NCI-H345 (cell line): Measurements from ENCODE around the gene ATF6B.

Experiments used
- DNase-seq: peaks from one replicate; lab custom pipeline; 2025; lab: John Stamatoyannopoulos, UW

The ATF6B gene

GRCh38 chr6:32127717-32128592 lies at the start of gene ATF6B:
Gene ATF6B, minus strand, starts transcription at chr6:32128246. Its CDS starts 39 bp downstream, at chr6:32128207.
- peak; percentile 99 for DNase-seq

- peak; percentile 83 for DNase-seq
These were observed 49.2 kb upstream of the ATF6B start for GRCh38 chr6:32177183-32177787.

- no peak for DNase-seq
These were observed 48.6 kb upstream of the ATF6B start for GRCh38 chr6:32176476-32177182.

GRCh38 chr6:32175711-32176475 lies 47.8 kb upstream of the ATF6B start, which contains the start of gene AGPAT1:
Gene AGPAT1, minus strand, starts transcription at chr6:32176084. Its CDS starts 4,588 bp downstream, at chr6:32171496.
- DNase-seq: peak; percentile 97

- DNase-seq: no peak
These were observed 47.3 kb upstream of the ATF6B start for GRCh38 chr6:32175322-32175710.

- DNase-seq: no peak
These were observed 46.4 kb upstream of the ATF6B start for GRCh38 chr6:32174416-32174815.

- no peak for DNase-seq
These were observed 45.1 kb upstream of the ATF6B start for GRCh38 chr6:32173051-32173727.

GRCh38 chr6:32171234-32171633 lies 43.2 kb upstream of the ATF6B start:
- DNase-seq: no peak

- DNase-seq: no peak
These were observed 42.2 kb upstream of the ATF6B start for GRCh38 chr6:32170294-32170693.

GRCh38 chr6:32168807-32169591 lies 41.0 kb upstream of the ATF6B start:
- no peak for DNase-seq

GRCh38 chr6:32168350-32168749 lies 40.3 kb upstream of the ATF6B start:
- DNase-seq: no peak

GRCh38 chr6:32167761-32168262 lies 39.8 kb upstream of the ATF6B start:
- no peak for DNase-seq

- DNase-seq: no peak
These were observed 39.2 kb upstream of the ATF6B start for GRCh38 chr6:32167154-32167760.

- no peak for DNase-seq
These were observed 38.5 kb upstream of the ATF6B start for GRCh38 chr6:32166411-32167061.

GRCh38 chr6:32164295-32164694 lies 36.2 kb upstream of the ATF6B start, which contains the start of gene EGFL8:
Gene EGFL8, plus strand, starts transcription at chr6:32164595. Its CDS starts 1,571 bp downstream, at chr6:32166166.
- DNase-seq: no peak

- DNase-seq: no peak
These were observed 35.7 kb upstream of the ATF6B start for GRCh38 chr6:32163559-32164258.

- DNase-seq: no peak
These were observed 30.0 kb upstream of the ATF6B start for GRCh38 chr6:32158052-32158451.

GRCh38 chr6:32156891-32157290 lies 28.8 kb upstream of the ATF6B start:
- no peak for DNase-seq
